ENCODE data around the gene ITCH. TPM values are rescaled to one million over a fixed set of nuclear protein-coding genes. Genes with fewer than 3 reads are reported as not detected.

Gene ITCH
- total and polyA plus RNA-seq, 9 of the 15 experiments (the other 6 are each of a cell fraction or from before 2014, with no cell fraction given): 7.5 to 53.0 (median 22.9) TPM

DNA sequence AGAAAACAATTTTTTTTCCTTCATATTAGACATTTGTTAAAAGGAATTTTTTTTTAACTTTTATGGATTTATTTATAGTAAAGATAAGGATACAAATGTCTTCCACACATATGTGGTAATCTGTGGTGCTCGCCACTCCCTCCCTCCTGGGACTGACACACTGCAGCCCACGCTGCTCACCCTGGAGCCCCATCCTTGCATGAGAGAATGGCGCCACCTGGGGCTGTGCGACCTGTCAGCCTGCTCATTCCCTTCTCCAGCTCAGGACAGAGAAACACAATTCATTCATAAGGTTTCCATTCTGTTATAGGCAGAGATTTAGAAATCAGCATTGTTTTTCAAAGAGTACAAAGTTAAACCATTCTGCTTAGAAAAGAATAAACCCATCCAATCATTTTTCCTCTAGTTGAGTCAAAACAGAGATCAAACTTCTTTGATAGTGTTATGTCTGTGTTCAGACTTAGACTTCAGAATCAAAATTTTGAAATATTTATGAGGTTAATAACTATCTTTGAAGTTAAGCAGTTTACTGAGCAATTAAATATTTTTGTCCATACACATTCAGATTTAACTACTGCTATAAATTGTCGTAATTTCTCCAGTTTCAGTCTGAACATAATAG lies 110.3 kb downstream of the ITCH start (continued):
- TF ChIP-seq HOMEZ (CRISPR knock-in tag; IDR thresholded peaks at IDR 0.05): no peak
- no peak for TF ChIP-seq USF2 (CRISPR knock-in tag; IDR thresholded peaks at IDR 0.05)
- TF ChIP-seq ZNF699 (CRISPR knock-in tag; IDR thresholded peaks at IDR 0.05; ENCODE audit: insufficient replicate concordance): no peak
- TF ChIP-seq TEAD4 (IDR thresholded peaks at IDR 0.05; ENCODE audit: low read length): no peak
- TF ChIP-seq TEAD4 (CRISPR knock-in tag; IDR thresholded peaks at IDR 0.05; ENCODE audit: borderline replicate concordance): no peak
- no peak for TF ChIP-seq POLR2A (conservative IDR thresholded peaks at IDR 0.05)
- no peak for TF ChIP-seq HMGXB4 (CRISPR knock-in tag; IDR thresholded peaks at IDR 0.05)
- no peak for TF ChIP-seq SMAD1 (IDR thresholded peaks at IDR 0.05; ENCODE audit: low read depth, low read length, partially characterized antibody)
- TF ChIP-seq, protein P1, sequence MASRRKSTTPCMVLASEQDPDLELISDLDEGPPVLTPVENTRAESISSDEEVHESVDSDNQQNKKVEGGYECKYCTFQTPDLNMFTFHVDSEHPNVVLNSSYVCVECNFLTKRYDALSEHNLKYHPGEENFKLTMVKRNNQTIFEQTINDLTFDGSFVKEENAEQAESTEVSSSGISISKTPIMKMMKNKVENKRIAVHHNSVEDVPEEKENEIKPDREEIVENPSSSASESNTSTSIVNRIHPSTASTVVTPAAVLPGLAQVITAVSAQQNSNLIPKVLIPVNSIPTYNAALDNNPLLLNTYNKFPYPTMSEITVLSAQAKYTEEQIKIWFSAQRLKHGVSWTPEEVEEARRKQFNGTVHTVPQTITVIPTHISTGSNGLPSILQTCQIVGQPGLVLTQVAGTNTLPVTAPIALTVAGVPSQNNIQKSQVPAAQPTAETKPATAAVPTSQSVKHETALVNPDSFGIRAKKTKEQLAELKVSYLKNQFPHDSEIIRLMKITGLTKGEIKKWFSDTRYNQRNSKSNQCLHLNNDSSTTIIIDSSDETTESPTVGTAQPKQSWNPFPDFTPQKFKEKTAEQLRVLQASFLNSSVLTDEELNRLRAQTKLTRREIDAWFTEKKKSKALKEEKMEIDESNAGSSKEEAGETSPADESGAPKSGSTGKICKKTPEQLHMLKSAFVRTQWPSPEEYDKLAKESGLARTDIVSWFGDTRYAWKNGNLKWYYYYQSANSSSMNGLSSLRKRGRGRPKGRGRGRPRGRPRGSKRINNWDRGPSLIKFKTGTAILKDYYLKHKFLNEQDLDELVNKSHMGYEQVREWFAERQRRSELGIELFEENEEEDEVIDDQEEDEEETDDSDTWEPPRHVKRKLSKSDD (conservative IDR thresholded peaks at IDR 0.05; ENCODE audit: low read length): no peak
- no peak for TF ChIP-seq MAFF (IDR thresholded peaks at IDR 0.05; ENCODE audit: low read length)
- TF ChIP-seq KAT2B (IDR thresholded peaks at IDR 0.05; ENCODE audit: low read depth, low read length): no peak
- no peak for TF ChIP-seq NELFE (IDR thresholded peaks at IDR 0.05; ENCODE audit: insufficient read depth, insufficient read length)
- TF ChIP-seq TAF1 (IDR thresholded peaks at IDR 0.05; ENCODE audit: control insufficient read depth, extremely low read depth, insufficient read depth, low read length, severe bottlenecking): no peak
- TF ChIP-seq MAZ (CRISPR knock-in tag; conservative IDR thresholded peaks at IDR 0.05 in 1 of 2, IDR thresholded peaks at IDR 0.05 in 1 of 2): peak in 1 of 2 experiments; percentile 51; a peak in 2 of 4 replicates
- TF ChIP-seq TBL1XR1 (IDR thresholded peaks at IDR 0.05; ENCODE audit: low read length in 2 of 2): no peak
- TF ChIP-seq, protein P2, sequence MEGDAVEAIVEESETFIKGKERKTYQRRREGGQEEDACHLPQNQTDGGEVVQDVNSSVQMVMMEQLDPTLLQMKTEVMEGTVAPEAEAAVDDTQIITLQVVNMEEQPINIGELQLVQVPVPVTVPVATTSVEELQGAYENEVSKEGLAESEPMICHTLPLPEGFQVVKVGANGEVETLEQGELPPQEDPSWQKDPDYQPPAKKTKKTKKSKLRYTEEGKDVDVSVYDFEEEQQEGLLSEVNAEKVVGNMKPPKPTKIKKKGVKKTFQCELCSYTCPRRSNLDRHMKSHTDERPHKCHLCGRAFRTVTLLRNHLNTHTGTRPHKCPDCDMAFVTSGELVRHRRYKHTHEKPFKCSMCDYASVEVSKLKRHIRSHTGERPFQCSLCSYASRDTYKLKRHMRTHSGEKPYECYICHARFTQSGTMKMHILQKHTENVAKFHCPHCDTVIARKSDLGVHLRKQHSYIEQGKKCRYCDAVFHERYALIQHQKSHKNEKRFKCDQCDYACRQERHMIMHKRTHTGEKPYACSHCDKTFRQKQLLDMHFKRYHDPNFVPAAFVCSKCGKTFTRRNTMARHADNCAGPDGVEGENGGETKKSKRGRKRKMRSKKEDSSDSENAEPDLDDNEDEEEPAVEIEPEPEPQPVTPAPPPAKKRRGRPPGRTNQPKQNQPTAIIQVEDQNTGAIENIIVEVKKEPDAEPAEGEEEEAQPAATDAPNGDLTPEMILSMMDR (IDR thresholded peaks at IDR 0.05 in 2 of 3, conservative IDR thresholded peaks at IDR 0.05 in 1 of 3; ENCODE audit: insufficient read depth in 2 of 3, low read depth in 1 of 3, low read length in 3 of 3): peak; percentile 53 to 66 (median 65)
- TF ChIP-seq ZBTB2 (IDR thresholded peaks at IDR 0.05): no peak
